Upper lobe of left lung (tissue), 4 donors: ENCODE data around the gene FHIT.

Experiments
- POLR2A ChIP-seq, 4 donors: fragments of 450-650 bp; IDR thresholded peaks; one replicate each; pipeline ENCODE4 v1.5.1; 2016 to 2017; ENCODE audit warnings: antibody characterized with exemption in 4 of 4, mild to moderate bottlenecking in 2 of 4
- POLR2AphosphoS5 ChIP-seq, 2 donors: sonication (generic); formaldehyde crosslinking; IDR thresholded peaks; one replicate each; pipeline ENCODE4 v1.5.1; 2017; ENCODE audit warnings: antibody characterized with exemption in 2 of 2
- TF ChIP-seq, protein P1 (sequence below), 6 experiments: fragments of 450-650 bp in 4 of 6; fragments of 200-600 bp in 2 of 6; sonication (generic) in 2 of 6; IDR thresholded peaks; one replicate each; pipeline ENCODE4 v1.5.1; 2016 to 2019; ENCODE audit warnings: antibody characterized with exemption in 6 of 6

- TF ChIP-seq, protein P1, sequence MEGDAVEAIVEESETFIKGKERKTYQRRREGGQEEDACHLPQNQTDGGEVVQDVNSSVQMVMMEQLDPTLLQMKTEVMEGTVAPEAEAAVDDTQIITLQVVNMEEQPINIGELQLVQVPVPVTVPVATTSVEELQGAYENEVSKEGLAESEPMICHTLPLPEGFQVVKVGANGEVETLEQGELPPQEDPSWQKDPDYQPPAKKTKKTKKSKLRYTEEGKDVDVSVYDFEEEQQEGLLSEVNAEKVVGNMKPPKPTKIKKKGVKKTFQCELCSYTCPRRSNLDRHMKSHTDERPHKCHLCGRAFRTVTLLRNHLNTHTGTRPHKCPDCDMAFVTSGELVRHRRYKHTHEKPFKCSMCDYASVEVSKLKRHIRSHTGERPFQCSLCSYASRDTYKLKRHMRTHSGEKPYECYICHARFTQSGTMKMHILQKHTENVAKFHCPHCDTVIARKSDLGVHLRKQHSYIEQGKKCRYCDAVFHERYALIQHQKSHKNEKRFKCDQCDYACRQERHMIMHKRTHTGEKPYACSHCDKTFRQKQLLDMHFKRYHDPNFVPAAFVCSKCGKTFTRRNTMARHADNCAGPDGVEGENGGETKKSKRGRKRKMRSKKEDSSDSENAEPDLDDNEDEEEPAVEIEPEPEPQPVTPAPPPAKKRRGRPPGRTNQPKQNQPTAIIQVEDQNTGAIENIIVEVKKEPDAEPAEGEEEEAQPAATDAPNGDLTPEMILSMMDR (IDR thresholded peaks at IDR 0.05) = no peak
- TF ChIP-seq POLR2A (IDR thresholded peaks at IDR 0.05) = no peak
- no peak for TF ChIP-seq POLR2AphosphoS5 (IDR thresholded peaks at IDR 0.05)
Observed at GRCh38 chr3:59992578-59992977, 1258.7 kb downstream of the FHIT start.
